RWPE2 (cell line): ENCODE measurements around the gene ZNF350.
"Not testable (repeated sequence)": the region's sequence is repeated elsewhere in the genome, so short reads cannot be mapped to it uniquely, and the experiment has no call there.

ENCODE experiments used
- ATAC-seq: fragments of 200-7000 bp; cut with Tn5 transposase; 3 replicates; pipeline ENCODE4 v1.9.1; 2021; ENCODE audit warnings: low read depth
- DNase-seq: peaks from one replicate; pipeline ENCODE4 v3.0.0-alpha.2; 2020; ENCODE audit warnings: low spot score
- H3K27ac ChIP-seq: fragments of 450-650 bp; 2 replicates; pipeline ENCODE4 v1.5.1; 2017; ENCODE audit warnings: mild to moderate bottlenecking; ENCODE audit not compliant: poor library complexity, severe bottlenecking
- H3K27me3 ChIP-seq: fragments of 250-450 bp; sonication (Bioruptor Pico); 2 replicates; pipeline ENCODE4 v1.5.1; 2021; ENCODE audit warnings: mild to moderate bottlenecking, moderate library complexity; ENCODE audit not compliant: insufficient read depth, poor library complexity, severe bottlenecking
- H3K36me3 ChIP-seq: fragments of 250-450 bp; sonication (Bioruptor Pico); 2 replicates; pipeline ENCODE4 v1.5.1; 2020; ENCODE audit warnings: low read depth, mild to moderate bottlenecking, moderate library complexity
- H3K4me1 ChIP-seq: fragments of 250-450 bp; sonication (Bioruptor Pico); 2 replicates; pipeline ENCODE4 v1.5.1; 2021; ENCODE audit warnings: mild to moderate bottlenecking, moderate library complexity; ENCODE audit not compliant: insufficient read depth, poor library complexity, severe bottlenecking
- H3K4me3 ChIP-seq: fragments of 250-450 bp; sonication (Bioruptor Pico); 2 replicates; pipeline ENCODE4 v1.5.1; 2021; ENCODE audit warnings: mild to moderate bottlenecking, moderate library complexity; ENCODE audit not compliant: severe bottlenecking
- H3K9me3 ChIP-seq: fragments of 250-450 bp; sonication (Bioruptor Pico); 2 replicates; pipeline ENCODE4 v1.5.1; 2021; ENCODE audit warnings: mild to moderate bottlenecking, moderate library complexity; ENCODE audit not compliant: severe bottlenecking
- CTCF ChIP-seq: fragments of 450-650 bp; IDR thresholded peaks from one replicate; pipeline ENCODE4 v1.5.1; 2017; ENCODE audit warnings: mild to moderate bottlenecking, moderate library complexity; ENCODE audit not compliant: poor library complexity, severe bottlenecking

Gene ZNF350

GRCh38 chr19:51986309-51987291, at the start of gene ZNF350:
TSS of gene ZNF350 (minus strand) at chr19:51986840. CDS start at chr19:51974360, 12,480 bp downstream.
- no peaks in the 10 kb centered on the region for H3K4me1 ChIP-seq
- peak within 1 kb of the TSS; percentile 68 for H3K4me3 ChIP-seq
- H3K27ac ChIP-seq: no peak within 1 kb of the TSS
- no peak for TF ChIP-seq CTCF
- H3K27me3 ChIP-seq: no peaks in the 10 kb centered on the region
- H3K36me3 ChIP-seq: peaks cover 1% of the 10 kb centered on the region; the same call in 1 of the 2 replicates
- ATAC-seq: peak; percentile 97
- peaks cover 13% of the 10 kb centered on the region for H3K9me3 ChIP-seq
- peak; percentile 87 for DNase-seq

GRCh38 chr19:52034051-52034728, 47.5 kb upstream of the ZNF350 start:
- H3K36me3 ChIP-seq: peaks cover 76% of the 10 kb centered on the region
- ATAC-seq (no peak), DNase-seq (no peak)

GRCh38 chr19:52028780-52029123, 42.1 kb upstream of the ZNF350 start:
- peak overlapping the region; percentile 65 for H3K27ac ChIP-seq
- ATAC-seq (peak; percentile 37; the same call in 2 of the 3 replicates), DNase-seq (no peak)
- H3K9me3 ChIP-seq: peaks cover 6% of the 10 kb centered on the region
- no peaks in the 10 kb centered on the region for H3K27me3 ChIP-seq
- H3K4me1 ChIP-seq: peaks cover 15% of the 10 kb centered on the region
- no peak for TF ChIP-seq CTCF
- peaks cover 58% of the 10 kb centered on the region for H3K36me3 ChIP-seq
- peak overlapping the region; percentile 82 for H3K4me3 ChIP-seq

More at GRCh38 chr19:52034051-52034728, 47.5 kb upstream of the ZNF350 start:
- no peak for TF ChIP-seq CTCF
- H3K27me3 ChIP-seq: no peaks in the 10 kb centered on the region
- peaks cover 28% of the 10 kb centered on the region for H3K9me3 ChIP-seq
- peaks cover 3% of the 10 kb centered on the region for H3K4me1 ChIP-seq
- no peak overlapping the region for H3K4me3 ChIP-seq
- no peak overlapping the region for H3K27ac ChIP-seq

GRCh38 chr19:52028027-52028779, 41.6 kb upstream of the ZNF350 start, which contains the start of gene ZNF614:
TSS of gene ZNF614 (minus strand) at chr19:52028379. CDS start at chr19:52025745, 2,634 bp downstream.
- peak; percentile 91 for ATAC-seq
- Histone ChIP-seq H3K4me3 (peak within 1 kb of the TSS; percentile 82), H3K4me1 (peaks cover 15% of the 10 kb centered on the region), H3K27me3 (no peaks in the 10 kb centered on the region), H3K36me3 (peaks cover 58% of the 10 kb centered on the region), H3K27ac (peak within 1 kb of the TSS; percentile 65), H3K9me3 (peaks cover 4% of the 10 kb centered on the region)
- DNase-seq: peak; percentile 80
- no peak for TF ChIP-seq CTCF

GRCh38 chr19:52026255-52026990, 39.8 kb upstream of the ZNF350 start:
- peaks cover 15% of the 10 kb centered on the region for H3K4me1 ChIP-seq
- H3K27me3 ChIP-seq, ATAC-seq, H3K4me3 ChIP-seq, DNase-seq, H3K9me3 ChIP-seq, H3K27ac ChIP-seq: not testable (repeated sequence)
- peaks cover 68% of the 10 kb centered on the region for H3K36me3 ChIP-seq

- not testable (repeated sequence) for H3K4me3 ChIP-seq, DNase-seq, H3K27ac ChIP-seq, H3K9me3 ChIP-seq, H3K27me3 ChIP-seq, ATAC-seq
- H3K36me3 ChIP-seq: peaks cover 76% of the 10 kb centered on the region
- H3K4me1 ChIP-seq: peaks cover 14% of the 10 kb centered on the region
These were observed 37.8 kb upstream of the ZNF350 start for GRCh38 chr19:52024478-52024877.
